K562 (cell line): Measurements from ENCODE around the gene BRAP. TPM values are rescaled to one million over a fixed set of nuclear protein-coding genes. Genes with fewer than 3 reads are reported as not detected.

Experiments
- ATAC-seq: fragments of 200-7000 bp; cut with Tn5 transposase; 3 replicates; pipeline ENCODE4 v1.9.1; 2020; ENCODE audit warnings: moderate library complexity
- BruUV-seq: library from RNA; stranded (reverse); fragments of 400-500 nt; replicated peaks from 2 replicates; lab custom pipeline; 2021; lab: Mats Ljungman, UMichigan
- CTCF ChIA-PET: fragments of 300-600 bp; formaldehyde crosslinking; extraction: SDS; loops from one replicate; lab custom pipeline; 2021; ENCODE audit warnings: low intra/inter-chr PET ratio; lab: Yijun Ruan, JAX
- POLR2A ChIA-PET: fragments of 300-600, 350-650 bp; sonication (Branson Sonifier 250); formaldehyde crosslinking; extraction: SDS; loops from one replicate; lab custom pipeline; 2021; ENCODE audit warnings: antibody characterized with exemption, inconsistent platforms; lab: Yijun Ruan, JAX
- DNase-seq, 4 experiments: peaks; one replicate each; pipeline versions ENCODE4 v3.0.0 to v3.0.0-alpha.2; 2011 to 2018; ENCODE audit warnings: low spot score in 3 of 4, mixed read lengths in 3 of 4; ENCODE audit errors: extremely low read depth in 1 of 4
- FAIRE-seq: peaks from 2 replicates; lab custom pipeline; 2011; peaks lifted over from hg19 to GRCh38; lab: Jason Lieb, UNC
- H2AFZ ChIP-seq: 2 replicates; pipeline ENCODE4 v1.6.0; 2011; ENCODE audit warnings: low read depth, low read length, control low read depth, inconsistent platforms
- H3K27ac ChIP-seq: fragments of 200-600 bp; 3 replicates; pipeline ENCODE4 v1.8.0; 2011; ENCODE audit warnings: low read depth, mild to moderate bottlenecking, control low read depth, inconsistent platforms, low read length, moderate library complexity, mixed read lengths; ENCODE audit errors: extremely low read depth
- H3K27me3 ChIP-seq, 2 experiments: fragments of 300-600 bp in 1 of 2; 2 replicates in 1 of 2; 3 replicates in 1 of 2; pipeline versions ENCODE4 v1.6.0 to v1.8.0; 2011; ENCODE audit warnings: inconsistent platforms in 2 of 2, low read length in 2 of 2, mild to moderate bottlenecking in 1 of 2, mixed read lengths in 1 of 2, moderate library complexity in 1 of 2; ENCODE audit not compliant: control insufficient read depth in 2 of 2, insufficient read depth in 2 of 2
- H3K36me3 ChIP-seq: fragments of 300-600 bp; 3 replicates; pipeline ENCODE4 v1.8.0; 2011; ENCODE audit warnings: mild to moderate bottlenecking, low read length, inconsistent platforms; ENCODE audit not compliant: control insufficient read depth, insufficient read depth
- H3K4me1 ChIP-seq, 2 experiments: fragments of 200-600 bp in 1 of 2; replicated peaks in 1 of 2; 2 replicates in 1 of 2; 3 replicates in 1 of 2; pipeline versions ENCODE4 v1.5.1 to v1.8.0; 2011; ENCODE audit warnings: inconsistent platforms in 2 of 2, low read length in 2 of 2, mild to moderate bottlenecking in 1 of 2, mixed read lengths in 1 of 2, moderate library complexity in 1 of 2; ENCODE audit not compliant: control insufficient read depth in 2 of 2, insufficient read depth in 2 of 2
- H3K4me2 ChIP-seq: 2 replicates; pipeline ENCODE4 v1.6.1; 2011; ENCODE audit warnings: low read length, control low read depth, inconsistent platforms, mixed read lengths; ENCODE audit not compliant: insufficient read depth
- H3K4me3 ChIP-seq: fragments of 200-600 bp; sonication (generic), shearing (Covaris generic); 2 replicates; pipeline ENCODE4 v1.5.1; 2016; ENCODE audit warnings: control low read depth, inconsistent platforms
- H3K79me2 ChIP-seq: fragments of 200-600 bp; 3 replicates; pipeline ENCODE4 v1.8.0; 2011; ENCODE audit warnings: low read length, inconsistent platforms; ENCODE audit not compliant: control insufficient read depth, insufficient read depth
- H3K9ac ChIP-seq, 2 experiments: 2 replicates each; pipeline versions ENCODE4 v1.6.0 to v1.6.1; 2011; ENCODE audit warnings: low read depth in 2 of 2, low read length in 2 of 2, control low read depth in 1 of 2, inconsistent platforms in 1 of 2, mild to moderate bottlenecking in 1 of 2, mixed read lengths in 1 of 2; ENCODE audit not compliant: insufficient read depth in 1 of 2
- H3K9me1 ChIP-seq: one replicate; pipeline ENCODE4 v1.6.0; 2011; ENCODE audit warnings: inconsistent platforms, mild to moderate bottlenecking, low read length, moderate library complexity; ENCODE audit not compliant: control insufficient read depth, insufficient read depth
- H3K9me3 ChIP-seq: replicated peaks from 2 replicates; pipeline ENCODE4 v1.5.1; 2011; ENCODE audit warnings: low read depth, low read length, inconsistent platforms; ENCODE audit not compliant: control insufficient read depth, insufficient read depth
- H4K20me1 ChIP-seq: replicated peaks from 2 replicates; pipeline ENCODE4 v1.6.1; 2011; ENCODE audit warnings: low read length, inconsistent platforms, mixed read lengths; ENCODE audit not compliant: control insufficient read depth, insufficient read depth
- HMBOX1 ChIP-seq: sonication (generic); IDR thresholded peaks from 2 replicates; pipeline ENCODE4 v1.6.1; 2016
- RBM39 ChIP-seq: fragments of 200-400 bp; formaldehyde crosslinking; optimal IDR thresholded peaks from 2 replicates; pipeline ENCODE3; 2018; ENCODE audit warnings: low read depth, low read length
- ZNF354B ChIP-seq: fragments of 250-450 bp; sonication (Bioruptor Pico); IDR thresholded peaks from 2 replicates; pipeline ENCODE4 v1.4.0; 2020
- WGBS: fragments of 100-300 bp; shearing (Covaris generic); methylation state at CpG from one replicate; pipeline ENCODE4 v1.1.6; 2016; ENCODE audit warnings: low coverage, mixed read lengths; ENCODE audit not compliant: insufficient coverage; ENCODE audit errors: missing lambda C conversion rate; 5-methylcytosine and 5-hydroxymethylcytosine counted together
- in situ Hi-C: fragments of 300-500 bp; cut with MboI; formaldehyde crosslinking; loops from 4 replicates; pipeline ENCODE4 v1.15.0; 2018; ENCODE audit warnings: inconsistent platforms, mixed read lengths
- intact Hi-C: fragments of 100-400 bp; cut with micrococcal nuclease; formaldehyde crosslinking; loops from 2 replicates; pipeline ENCODE4 v1.14.2; 2022
- polyA plus RNA-seq, 8 experiments: library from polyadenylated mRNA; depleted of rRNA in 4 of 8; stranded (reverse) in 5 of 8; unstranded in 3 of 8; fragments of >200 nt; fragmentation: Nextera tagmentation in 2 of 8; fragmentation: Illumina TruSeq in 1 of 8; extraction: Ambion mirVana in 2 of 8; extraction: Trizol in 1 of 8; gene quantifications; 2 replicates each; pipeline versions ENCODE4 v1.2.1 to v1.2.3, GENCODE V29; 2011 to 2014; ENCODE audit warnings: inconsistent platforms in 1 of 8, missing spikeins in 1 of 8
- total RNA-seq, 7 experiments: library from RNA; depleted of rRNA in 6 of 7; stranded (reverse); fragments of >200 nt in 6 of 7; fragmentation: Illumina TruSeq in 2 of 7; extraction: Trizol in 2 of 7; gene quantifications; 2 replicates each; pipeline versions ENCODE4 v1.2.1 to v1.2.3, GENCODE V29; 2011 to 2021; ENCODE audit warnings: low replicate concordance in 1 of 7

Gene BRAP
- total and polyA plus RNA-seq, 9 of the 15 experiments (the other 6 are each of a cell fraction or from before 2014, with no cell fraction given): 2.2 to 32.6 (median 27.5) TPM

GRCh38 chr12:111643427-111643826, 42.3 kb downstream of the BRAP start:
- WGBS: 71% methylated on average over 3 of the region's 3 CpGs
- Histone ChIP-seq H3K9ac (no peak overlapping the region), H3K9me3 (no peaks in the 10 kb centered on the region), H3K27me3 (no peaks in the 10 kb centered on the region), H3K4me3 (no peak overlapping the region), H3K27ac (peak overlapping the region; percentile 29; the same call in 1 of the 3 replicates), H3K79me2 (no peaks in the 10 kb centered on the region), H3K9me1 (no peaks in the 10 kb centered on the region), H2AFZ (no peak overlapping the region), H3K4me2 (no peak overlapping the region), H4K20me1 (no peaks in the 10 kb centered on the region), H3K36me3 (peaks cover 57% of the 10 kb centered on the region), H3K4me1 (peaks cover 5% of the 10 kb centered on the region in 2 experiments; a peak in 3 of 5 replicates)
- no TSS peak for BruUV-seq
- ATAC-seq (no peak; the same call in 1 of the 3 replicates), DNase-seq (no peak), FAIRE-seq (no peak)
- ChIA-PET CTCF (no interaction called here), POLR2A (interaction anchor here (0.5 to 1.4 kb wide), 5 partner anchors 9 to 254 kb away, joined by 3 to 6 read pairs (median 4); no protein-coding TSS in a partner anchor)
- intact Hi-C loops: no loop called here
- TF ChIP-seq ZNF354B (CRISPR knock-in tag): no peak
- no peak for TF ChIP-seq RBM39
- TF ChIP-seq HMBOX1: 0 out of 2 replicates have a peak, but pooled peaks have one; percentile 44
- in situ Hi-C loops: no loop called here
